ENCODE data around the gene CCDC106. TPM values are rescaled to one million over a fixed set of nuclear protein-coding genes. Genes with fewer than 3 reads are reported as not detected.

The CCDC106 gene
- total RNA-seq, 1 donor from 2014 or later = 20.8 TPM

DNA sequence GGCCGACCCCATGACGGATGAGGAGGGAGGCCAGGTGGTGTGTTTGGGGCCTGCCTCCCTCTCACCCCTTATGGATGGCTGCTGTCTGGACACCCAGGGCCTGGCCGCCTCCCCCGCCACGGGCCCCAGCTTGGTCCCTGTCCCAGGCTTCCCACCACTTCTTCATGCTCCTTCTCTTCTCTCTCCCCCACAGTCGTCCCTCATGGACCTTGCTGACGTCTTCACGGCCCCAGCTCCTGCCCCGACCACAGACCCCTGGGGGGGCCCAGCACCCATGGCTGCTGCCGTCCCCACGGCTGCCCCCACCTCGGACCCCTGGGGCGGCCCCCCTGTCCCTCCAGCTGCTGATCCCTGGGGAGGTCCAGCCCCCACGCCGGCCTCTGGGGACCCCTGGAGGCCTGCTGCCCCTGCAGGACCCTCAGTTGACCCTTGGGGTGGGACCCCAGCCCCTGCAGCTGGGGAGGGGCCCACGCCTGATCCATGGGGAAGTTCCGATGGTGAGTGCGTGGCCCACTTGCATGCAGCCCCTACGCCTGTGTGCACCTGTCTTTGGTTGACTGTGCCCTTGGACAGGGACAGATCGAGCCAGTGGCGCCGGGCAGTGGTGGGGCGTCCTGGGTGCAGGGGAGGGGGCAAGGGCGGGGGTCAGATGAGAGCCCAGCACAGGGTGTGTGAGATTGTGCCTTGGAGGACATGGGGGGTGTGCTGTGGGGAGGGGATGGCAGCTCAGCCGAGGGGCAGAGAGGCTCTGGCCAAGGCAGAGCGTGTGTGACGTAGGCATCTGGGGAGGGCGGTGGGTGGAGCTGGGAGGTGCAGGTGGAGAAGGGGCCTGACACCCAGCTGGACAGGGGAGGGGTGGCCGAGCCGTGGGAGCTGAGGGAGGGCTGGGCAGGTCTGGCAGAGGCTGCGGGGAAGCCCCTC lies 43.8 kb downstream of the CCDC106 start:
- H3K4me1 Mint-ChIP-seq = no peaks in the 10 kb centered on the region
- TF ChIP-seq, protein P1, sequence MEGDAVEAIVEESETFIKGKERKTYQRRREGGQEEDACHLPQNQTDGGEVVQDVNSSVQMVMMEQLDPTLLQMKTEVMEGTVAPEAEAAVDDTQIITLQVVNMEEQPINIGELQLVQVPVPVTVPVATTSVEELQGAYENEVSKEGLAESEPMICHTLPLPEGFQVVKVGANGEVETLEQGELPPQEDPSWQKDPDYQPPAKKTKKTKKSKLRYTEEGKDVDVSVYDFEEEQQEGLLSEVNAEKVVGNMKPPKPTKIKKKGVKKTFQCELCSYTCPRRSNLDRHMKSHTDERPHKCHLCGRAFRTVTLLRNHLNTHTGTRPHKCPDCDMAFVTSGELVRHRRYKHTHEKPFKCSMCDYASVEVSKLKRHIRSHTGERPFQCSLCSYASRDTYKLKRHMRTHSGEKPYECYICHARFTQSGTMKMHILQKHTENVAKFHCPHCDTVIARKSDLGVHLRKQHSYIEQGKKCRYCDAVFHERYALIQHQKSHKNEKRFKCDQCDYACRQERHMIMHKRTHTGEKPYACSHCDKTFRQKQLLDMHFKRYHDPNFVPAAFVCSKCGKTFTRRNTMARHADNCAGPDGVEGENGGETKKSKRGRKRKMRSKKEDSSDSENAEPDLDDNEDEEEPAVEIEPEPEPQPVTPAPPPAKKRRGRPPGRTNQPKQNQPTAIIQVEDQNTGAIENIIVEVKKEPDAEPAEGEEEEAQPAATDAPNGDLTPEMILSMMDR (IDR thresholded peaks at IDR 0.05; ENCODE audit: unreplicated experiment) = no peak
- no peak overlapping the region for H3K27ac Mint-ChIP-seq
- peaks cover 12% of the 10 kb centered on the region for H3K36me3 Mint-ChIP-seq
- no peak overlapping the region for H3K4me3 Mint-ChIP-seq
- H3K9me3 Mint-ChIP-seq = no peaks in the 10 kb centered on the region
- DNase-seq (ENCODE audit: low spot score in 2 of 2, unreplicated experiment in 2 of 2) = no peak
- no peaks in the 10 kb centered on the region for H3K27me3 Mint-ChIP-seq (ENCODE audit: low read depth)

DNA sequence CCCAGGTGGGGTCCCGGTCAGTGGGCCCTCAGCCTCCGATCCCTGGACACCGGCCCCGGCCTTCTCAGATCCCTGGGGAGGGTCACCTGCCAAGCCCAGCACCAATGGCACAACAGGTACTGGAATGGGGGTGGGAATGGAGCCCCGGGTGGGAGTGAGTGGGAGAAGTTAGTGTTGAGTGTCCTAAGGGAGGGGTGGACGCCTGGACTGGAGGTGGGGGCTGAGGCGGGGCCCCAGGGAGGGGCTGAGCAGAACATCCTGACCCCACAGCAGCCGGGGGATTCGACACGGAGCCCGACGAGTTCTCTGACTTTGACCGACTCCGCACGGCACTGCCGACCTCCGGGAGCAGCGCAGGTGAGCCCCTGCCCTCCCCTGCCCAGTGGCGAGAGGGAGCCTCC lies 44.7 kb downstream of the CCDC106 start:
- Mint-ChIP-seq H3K9me3 (no peaks in the 10 kb centered on the region), H3K27ac (no peak overlapping the region), H3K4me3 (no peak overlapping the region), H3K36me3 (peaks cover 17% of the 10 kb centered on the region), H3K4me1 (no peaks in the 10 kb centered on the region), H3K27me3 (ENCODE audit: low read depth) (no peaks in the 10 kb centered on the region)
- TF ChIP-seq, protein P1 (IDR thresholded peaks at IDR 0.05; ENCODE audit: unreplicated experiment) = no peak
- no peak for DNase-seq (ENCODE audit: low spot score in 2 of 2, unreplicated experiment in 2 of 2)

DNA sequence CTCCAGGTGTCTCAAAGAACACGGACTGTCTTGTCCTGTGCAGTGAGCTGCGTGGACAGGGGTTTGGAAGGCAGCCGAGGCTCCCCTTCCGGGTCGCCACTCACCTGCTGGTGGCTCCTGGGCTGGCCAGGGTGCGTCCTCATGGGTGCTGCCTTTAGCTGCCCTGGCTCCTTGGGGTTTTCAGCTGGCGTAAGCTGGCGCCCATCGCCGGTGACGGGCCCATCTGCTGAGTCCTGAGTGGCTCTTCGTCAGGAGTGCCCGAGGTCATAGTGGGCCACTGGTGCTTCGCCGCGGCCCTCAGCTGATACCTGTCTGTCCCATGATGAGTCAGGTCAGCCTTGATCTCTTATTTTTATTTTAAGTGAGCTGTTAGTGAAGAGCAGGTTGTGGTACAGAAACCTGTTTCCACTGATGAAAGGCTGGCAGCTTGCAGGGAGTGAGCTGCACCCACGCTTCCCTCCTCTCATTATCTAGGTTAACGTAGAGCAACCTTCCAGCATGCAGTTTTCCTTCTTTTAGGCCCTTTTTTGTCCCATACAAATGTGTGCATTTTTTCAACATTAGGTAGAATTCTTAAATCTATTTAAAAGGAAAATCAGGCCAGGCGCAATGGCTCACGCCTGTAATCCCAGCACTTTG lies 45.4 kb downstream of the CCDC106 start:
- H3K27ac Mint-ChIP-seq = no peak overlapping the region
- H3K36me3 Mint-ChIP-seq = peaks cover 20% of the 10 kb centered on the region

DNA sequence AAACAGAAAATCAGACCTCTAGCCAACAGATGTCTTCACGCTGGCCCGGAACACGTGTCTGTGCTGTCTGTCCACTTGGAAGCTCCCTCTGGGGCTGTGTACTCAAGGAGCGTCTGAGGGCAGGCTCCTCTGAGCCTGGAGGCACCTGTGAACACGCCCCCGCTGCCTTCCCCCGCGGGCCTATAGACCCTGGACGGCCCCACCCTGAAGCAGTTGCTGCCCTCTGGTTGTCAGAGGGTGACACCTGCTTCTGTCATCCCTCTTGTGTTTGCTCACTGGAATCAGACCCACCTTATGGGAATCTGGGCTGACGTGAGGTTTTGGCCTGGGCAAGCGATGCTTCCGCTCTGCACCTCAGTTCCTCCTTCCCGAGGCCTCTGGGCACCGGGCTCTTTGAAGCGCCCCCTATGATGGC lies 46.2 kb downstream of the CCDC106 start:
- Mint-ChIP-seq H3K4me3 (no peak overlapping the region), H3K27me3 (ENCODE audit: low read depth) (no peaks in the 10 kb centered on the region), H3K36me3 (peaks cover 24% of the 10 kb centered on the region), H3K27ac (no peak overlapping the region), H3K4me1 (no peaks in the 10 kb centered on the region), H3K9me3 (no peaks in the 10 kb centered on the region)
- TF ChIP-seq, protein P1 (IDR thresholded peaks at IDR 0.05; ENCODE audit: unreplicated experiment) = no peak
- DNase-seq (ENCODE audit: low spot score in 2 of 2, unreplicated experiment in 2 of 2) = no peak

More for the DNA sequence above, 45.4 kb downstream of the CCDC106 start:
- H3K9me3 Mint-ChIP-seq = no peaks in the 10 kb centered on the region
- TF ChIP-seq, protein P1 (IDR thresholded peaks at IDR 0.05; ENCODE audit: unreplicated experiment) = no peak
- no peak for DNase-seq (ENCODE audit: low spot score in 2 of 2, unreplicated experiment in 2 of 2)
- H3K27me3 Mint-ChIP-seq (ENCODE audit: low read depth) = no peaks in the 10 kb centered on the region
- no peak overlapping the region for H3K4me3 Mint-ChIP-seq
- H3K4me1 Mint-ChIP-seq = no peaks in the 10 kb centered on the region

DNA sequence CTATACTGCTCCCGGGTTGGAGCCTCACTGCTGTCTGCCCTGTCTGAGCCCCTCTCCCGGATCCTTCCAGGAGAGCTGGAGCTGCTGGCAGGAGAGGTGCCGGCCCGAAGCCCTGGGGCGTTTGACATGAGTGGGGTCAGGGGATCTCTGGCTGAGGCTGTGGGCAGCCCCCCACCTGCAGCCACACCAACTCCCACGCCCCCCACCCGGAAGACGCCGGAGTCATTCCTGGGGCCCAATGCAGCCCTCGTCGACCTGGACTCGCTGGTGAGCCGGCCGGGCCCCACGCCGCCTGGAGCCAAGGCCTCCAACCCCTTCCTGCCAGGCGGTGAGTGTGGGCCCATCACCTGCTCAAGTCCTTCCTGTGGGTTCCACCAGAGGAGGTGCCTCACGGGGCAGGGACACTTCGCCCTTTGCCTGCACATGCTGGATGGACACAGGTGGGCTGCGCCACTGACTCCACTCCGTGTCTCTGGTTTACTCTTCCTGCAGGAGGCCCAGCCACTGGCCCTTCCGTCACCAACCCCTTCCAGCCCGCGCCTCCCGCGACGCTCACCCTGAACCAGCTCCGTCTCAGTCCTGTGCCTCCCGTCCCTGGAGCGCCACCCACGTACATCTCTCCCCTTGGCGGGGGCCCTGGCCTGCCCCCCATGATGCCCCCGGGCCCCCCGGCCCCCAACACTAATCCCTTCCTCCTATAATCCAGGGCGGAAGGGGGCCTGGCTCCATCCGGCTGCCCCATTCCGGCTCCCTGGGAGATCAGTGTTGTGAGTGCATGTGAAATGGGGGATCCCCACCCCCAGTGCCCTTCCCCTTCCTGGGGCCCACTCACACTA lies 46.9 kb downstream of the CCDC106 start:
- H3K9me3 Mint-ChIP-seq = no peaks in the 10 kb centered on the region
- H3K4me3 Mint-ChIP-seq = no peak overlapping the region
- DNase-seq (ENCODE audit: low spot score in 2 of 2, unreplicated experiment in 2 of 2) = no peak
- peaks cover 24% of the 10 kb centered on the region for H3K36me3 Mint-ChIP-seq
- H3K27me3 Mint-ChIP-seq (ENCODE audit: low read depth) = no peaks in the 10 kb centered on the region
- no peak overlapping the region for H3K27ac Mint-ChIP-seq
- TF ChIP-seq, protein P1 (IDR thresholded peaks at IDR 0.05; ENCODE audit: unreplicated experiment) = no peak
- H3K4me1 Mint-ChIP-seq = no peaks in the 10 kb centered on the region
